ENCODE data around the gene MOB3B.

Gene MOB3B

GRCh38 chr9:27408482-27408881 lies 121.1 kb downstream of the MOB3B start:
- H3K4me3 ChIP-seq (ENCODE audit: low read depth, low read length) = no peak overlapping the region
- DNase-seq (ENCODE audit: low read depth) = no peak
- TF ChIP-seq CTCF (IDR thresholded peaks at IDR 0.05; ENCODE audit: low read depth, low read length, missing control alignments) = no peak

GRCh38 chr9:27408001-27408400 lies 121.6 kb downstream of the MOB3B start:
- no peak overlapping the region for H3K4me3 ChIP-seq (ENCODE audit: low read depth, low read length)
- no peak for DNase-seq (ENCODE audit: low read depth)

GRCh38 chr9:27407491-27407890 lies 122.1 kb downstream of the MOB3B start:
- no peak for DNase-seq (ENCODE audit: low read depth)
- no peak for TF ChIP-seq CTCF (IDR thresholded peaks at IDR 0.05; ENCODE audit: low read depth, low read length, missing control alignments)

More at GRCh38 chr9:27408001-27408400, 121.6 kb downstream of the MOB3B start:
- TF ChIP-seq CTCF (IDR thresholded peaks at IDR 0.05; ENCODE audit: low read depth, low read length, missing control alignments) = no peak

GRCh38 chr9:27404661-27405060 lies 125.0 kb downstream of the MOB3B start:
- TF ChIP-seq CTCF (IDR thresholded peaks at IDR 0.05; ENCODE audit: low read depth, low read length, missing control alignments) = no peak
- DNase-seq (ENCODE audit: low read depth) = no peak
- no peak overlapping the region for H3K4me3 ChIP-seq (ENCODE audit: low read depth, low read length)

More at GRCh38 chr9:27407491-27407890, 122.1 kb downstream of the MOB3B start:
- no peak overlapping the region for H3K4me3 ChIP-seq (ENCODE audit: low read depth, low read length)

GRCh38 chr9:27402626-27403025 lies 127.0 kb downstream of the MOB3B start:
- TF ChIP-seq CTCF (IDR thresholded peaks at IDR 0.05; ENCODE audit: low read depth, low read length, missing control alignments) = no peak
- H3K4me3 ChIP-seq (ENCODE audit: low read depth, low read length) = no peak overlapping the region
- DNase-seq (ENCODE audit: low read depth) = no peak

GRCh38 chr9:27400334-27400880 lies 129.2 kb downstream of the MOB3B start:
- no peak for DNase-seq (ENCODE audit: low read depth)

More at GRCh38 chr9:27400334-27400880, 129.2 kb downstream of the MOB3B start:
- TF ChIP-seq CTCF (IDR thresholded peaks at IDR 0.05; ENCODE audit: low read depth, low read length, missing control alignments) = no peak
- H3K4me3 ChIP-seq (ENCODE audit: low read depth, low read length) = no peak overlapping the region
